ENCODE results near the gene URGCP. TPM values are rescaled to one million over a fixed set of nuclear protein-coding genes. Genes with fewer than 3 reads are reported as not detected.

Gene URGCP
- total RNA-seq (10 to 100 TPM; 22.0 to 23.3 TPM), total RNA-seq (30.2 to 55.4 reads per million in 2 donors)

GRCh38 chr7:43906331-43907010, at the start of gene URGCP:
Gene URGCP, minus strand, starts transcription at chr7:43906596. Its CDS starts 21 bp downstream, at chr7:43906575.
- Mint-ChIP-seq H3K27me3 (no peaks in the 10 kb centered on the region), H3K4me3 (peak within 1 kb of the TSS; percentile 96), H3K4me1 (peaks cover 27% of the 10 kb centered on the region), H3K27ac (peak within 1 kb of the TSS; percentile 86), H3K36me3 (ENCODE audit: low read depth) (no peaks in the 10 kb centered on the region)
- H3K9me3 ChIP-seq (ENCODE audit: control insufficient read depth, low read length, poor library complexity, severe bottlenecking), result no peaks in the 10 kb centered on the region
- DNase-seq (peak; percentile 41 to 44 (median 42)), ATAC-seq (peak; percentile 92)

- ATAC-seq (no peak), DNase-seq (no peak)
- no peaks in the 10 kb centered on the region for H3K9me3 ChIP-seq (ENCODE audit: control insufficient read depth, low read length, poor library complexity, severe bottlenecking)
- Mint-ChIP-seq H3K36me3 (ENCODE audit: low read depth) (peaks cover 2% of the 10 kb centered on the region), H3K4me1 (peaks cover 9% of the 10 kb centered on the region), H3K4me3 (no peak overlapping the region), H3K27ac (peak overlapping the region; percentile 80), H3K27me3 (no peaks in the 10 kb centered on the region)
Observed at GRCh38 chr7:43956027-43956426, 49.6 kb upstream of the URGCP start.

GRCh38 chr7:43954524-43955228, 48.3 kb upstream of the URGCP start:
- no peak overlapping the region for H3K4me3 Mint-ChIP-seq
- DNase-seq (no peak), ATAC-seq (peak; percentile 46)
- no peaks in the 10 kb centered on the region for H3K9me3 ChIP-seq (ENCODE audit: control insufficient read depth, low read length, poor library complexity, severe bottlenecking)
- no peaks in the 10 kb centered on the region for H3K27me3 Mint-ChIP-seq
- H3K36me3 Mint-ChIP-seq (ENCODE audit: low read depth), result peaks cover 2% of the 10 kb centered on the region
- H3K4me1 Mint-ChIP-seq, result peaks cover 9% of the 10 kb centered on the region
- H3K27ac Mint-ChIP-seq, result no peak overlapping the region

- peaks cover 2% of the 10 kb centered on the region for H3K36me3 Mint-ChIP-seq (ENCODE audit: low read depth)
- H3K9me3 ChIP-seq (ENCODE audit: control insufficient read depth, low read length, poor library complexity, severe bottlenecking), result no peaks in the 10 kb centered on the region
- no peak overlapping the region for H3K4me3 Mint-ChIP-seq
- ATAC-seq (no peak), DNase-seq (no peak)
- H3K27me3 Mint-ChIP-seq, result no peaks in the 10 kb centered on the region
- H3K27ac Mint-ChIP-seq, result no peak overlapping the region
- H3K4me1 Mint-ChIP-seq, result peaks cover 9% of the 10 kb centered on the region
Observed at GRCh38 chr7:43953071-43953470, 46.7 kb upstream of the URGCP start.

GRCh38 chr7:43952028-43952427, 45.6 kb upstream of the URGCP start:
- Mint-ChIP-seq H3K36me3 (ENCODE audit: low read depth) (peaks cover 7% of the 10 kb centered on the region), H3K27me3 (no peaks in the 10 kb centered on the region), H3K4me1 (peaks cover 9% of the 10 kb centered on the region), H3K4me3 (no peak overlapping the region), H3K27ac (no peak overlapping the region)
- ATAC-seq (no peak), DNase-seq (no peak)
- H3K9me3 ChIP-seq (ENCODE audit: control insufficient read depth, low read length, poor library complexity, severe bottlenecking), result no peaks in the 10 kb centered on the region

- no peak for ATAC-seq
- H3K4me3 Mint-ChIP-seq, result no peak overlapping the region
- H3K4me1 Mint-ChIP-seq, result peaks cover 3% of the 10 kb centered on the region
- H3K9me3 ChIP-seq (ENCODE audit: control insufficient read depth, low read length, poor library complexity, severe bottlenecking), result no peaks in the 10 kb centered on the region
- no peak overlapping the region for H3K27ac Mint-ChIP-seq
- H3K36me3 Mint-ChIP-seq (ENCODE audit: low read depth), result peaks cover 5% of the 10 kb centered on the region
- no peaks in the 10 kb centered on the region for H3K27me3 Mint-ChIP-seq
- no peak for DNase-seq
Observed at GRCh38 chr7:43944286-43944685, 37.9 kb upstream of the URGCP start.

GRCh38 chr7:43943417-43944187, 37.2 kb upstream of the URGCP start:
- H3K4me3 Mint-ChIP-seq, result no peak overlapping the region
- DNase-seq (no peak), ATAC-seq (no peak)
- H3K27me3 Mint-ChIP-seq, result no peaks in the 10 kb centered on the region
- H3K4me1 Mint-ChIP-seq, result peaks cover 3% of the 10 kb centered on the region
- H3K9me3 ChIP-seq (ENCODE audit: control insufficient read depth, low read length, poor library complexity, severe bottlenecking), result no peaks in the 10 kb centered on the region
- no peak overlapping the region for H3K27ac Mint-ChIP-seq
- peaks cover 5% of the 10 kb centered on the region for H3K36me3 Mint-ChIP-seq (ENCODE audit: low read depth)

GRCh38 chr7:43942997-43943396, 36.6 kb upstream of the URGCP start:
- peaks cover 4% of the 10 kb centered on the region for H3K36me3 Mint-ChIP-seq (ENCODE audit: low read depth)
- H3K4me1 Mint-ChIP-seq, result peaks cover 3% of the 10 kb centered on the region
- no peak for DNase-seq
- H3K4me3 Mint-ChIP-seq, result no peak overlapping the region
- no peaks in the 10 kb centered on the region for H3K27me3 Mint-ChIP-seq
- H3K27ac Mint-ChIP-seq, result no peak overlapping the region
- no peak for ATAC-seq
- no peaks in the 10 kb centered on the region for H3K9me3 ChIP-seq (ENCODE audit: control insufficient read depth, low read length, poor library complexity, severe bottlenecking)

- no peak overlapping the region for H3K4me3 Mint-ChIP-seq
- H3K27me3 Mint-ChIP-seq, result no peaks in the 10 kb centered on the region
- DNase-seq (no peak), ATAC-seq (no peak)
- peaks cover 6% of the 10 kb centered on the region for H3K4me1 Mint-ChIP-seq
- no peaks in the 10 kb centered on the region for H3K9me3 ChIP-seq (ENCODE audit: control insufficient read depth, low read length, poor library complexity, severe bottlenecking)
- H3K36me3 Mint-ChIP-seq (ENCODE audit: low read depth), result no peaks in the 10 kb centered on the region
- no peak overlapping the region for H3K27ac Mint-ChIP-seq
Observed at GRCh38 chr7:43942250-43942649, 35.9 kb upstream of the URGCP start.

- DNase-seq, result no peak
- no peaks in the 10 kb centered on the region for H3K9me3 ChIP-seq (ENCODE audit: control insufficient read depth, low read length, poor library complexity, severe bottlenecking)
- H3K27ac Mint-ChIP-seq, result no peak overlapping the region
- peaks cover 6% of the 10 kb centered on the region for H3K4me1 Mint-ChIP-seq
- H3K27me3 Mint-ChIP-seq, result no peaks in the 10 kb centered on the region
- H3K36me3 Mint-ChIP-seq (ENCODE audit: low read depth), result no peaks in the 10 kb centered on the region
- no peak for ATAC-seq
- H3K4me3 Mint-ChIP-seq, result no peak overlapping the region
Observed at GRCh38 chr7:43938892-43939482, 32.6 kb upstream of the URGCP start.

- DNase-seq, result no peak
- ATAC-seq, result no peak
- H3K9me3 ChIP-seq (ENCODE audit: control insufficient read depth, low read length, poor library complexity, severe bottlenecking), result no peaks in the 10 kb centered on the region
- Mint-ChIP-seq H3K27me3 (no peaks in the 10 kb centered on the region), H3K4me3 (no peak overlapping the region), H3K4me1 (peaks cover 6% of the 10 kb centered on the region), H3K27ac (no peak overlapping the region), H3K36me3 (ENCODE audit: low read depth) (no peaks in the 10 kb centered on the region)
Observed at GRCh38 chr7:43937444-43937843, 31.0 kb upstream of the URGCP start.

- H3K36me3 Mint-ChIP-seq (ENCODE audit: low read depth), result no peaks in the 10 kb centered on the region
- H3K9me3 ChIP-seq (ENCODE audit: control insufficient read depth, low read length, poor library complexity, severe bottlenecking), result no peaks in the 10 kb centered on the region
- no peak for DNase-seq
- no peak for ATAC-seq
- peaks cover 3% of the 10 kb centered on the region for H3K4me1 Mint-ChIP-seq
- H3K27me3 Mint-ChIP-seq, result no peaks in the 10 kb centered on the region
- H3K27ac Mint-ChIP-seq, result no peak overlapping the region
- H3K4me3 Mint-ChIP-seq, result no peak overlapping the region
Observed at GRCh38 chr7:43933902-43934560, 27.6 kb upstream of the URGCP start.

- H3K27me3 Mint-ChIP-seq, result no peaks in the 10 kb centered on the region
- ATAC-seq (no peak), DNase-seq (no peak)
- H3K4me3 Mint-ChIP-seq, result no peak overlapping the region
- H3K4me1 Mint-ChIP-seq, result peaks cover 13% of the 10 kb centered on the region
- H3K9me3 ChIP-seq (ENCODE audit: control insufficient read depth, low read length, poor library complexity, severe bottlenecking), result no peaks in the 10 kb centered on the region
- no peak overlapping the region for H3K27ac Mint-ChIP-seq
- peaks cover 4% of the 10 kb centered on the region for H3K36me3 Mint-ChIP-seq (ENCODE audit: low read depth)
Observed at GRCh38 chr7:43931346-43931745, 24.9 kb upstream of the URGCP start.
